Measurements from ENCODE around the gene MTCH2.

GRCh38 chr11:47672283-47672730, 29.9 kb upstream of the MTCH2 start:
- TF ChIP-seq CTCF (IDR thresholded peaks at IDR 0.05; ENCODE audit: poor library complexity, severe bottlenecking) (no peak), EP300 (conservative IDR thresholded peaks at IDR 0.05; ENCODE audit: poor library complexity, severe bottlenecking) (no peak)
